B cell (primary cell): ENCODE data around the gene RGS14. TPM values are rescaled to one million over a fixed set of nuclear protein-coding genes. Genes with fewer than 3 reads are reported as not detected.

Experiments
- ATAC-seq: fragments of 200-7000 bp; cut with Tn5 transposase; one replicate; pipeline ENCODE4 v1.10.0; 2021; ENCODE audit warnings: low read depth, mild to moderate bottlenecking, moderate number of reproducible peaks, moderate library complexity
- CTCF ChIA-PET: fragments of 350-600 bp; sonication (Branson Sonifier 250); formaldehyde crosslinking; loops from one replicate; lab custom pipeline; 2021; ENCODE audit warnings: antibody characterized with exemption, inconsistent platforms; lab: Charles Lee
- POLR2A ChIA-PET: fragments of 350-600 bp; sonication (Branson Sonifier 250); formaldehyde crosslinking; loops from one replicate; lab custom pipeline; 2021; ENCODE audit warnings: antibody characterized with exemption; lab: Charles Lee
- DNase-seq: peaks from one replicate; pipeline ENCODE4 v3.0.0; 2013
- H2AFZ ChIP-seq: 2 replicates; pipeline ENCODE4 v1.6.1; 2012; ENCODE audit warnings: mild to moderate bottlenecking, low read depth, low read length; ENCODE audit not compliant: insufficient read depth, poor library complexity, severe bottlenecking
- H3K27ac ChIP-seq, 2 donors: 1 replicate in 1 of 2; 2 replicates in 1 of 2; pipeline ENCODE4 v1.5.1; 2012 to 2013; ENCODE audit warnings: low read length in 2 of 2, mild to moderate bottlenecking in 2 of 2, moderate library complexity in 1 of 2
- H3K27me3 ChIP-seq, 4 experiments: fragments of 200-600 bp in 1 of 4; sonication (generic) in 1 of 4; replicated peaks in 1 of 4; 1 replicate in 2 of 4; 2 replicates in 2 of 4; pipeline versions ENCODE4 v1.6.1 to v1.7.0; 2013 to 2016; ENCODE audit warnings: low read length in 3 of 4, mild to moderate bottlenecking in 2 of 4, mixed read lengths in 1 of 4, moderate library complexity in 1 of 4; ENCODE audit not compliant: insufficient read depth in 4 of 4, control insufficient read depth in 3 of 4; ENCODE audit errors: control extremely low read depth in 1 of 4
- H3K36me3 ChIP-seq, 2 experiments: replicated peaks in 1 of 2; 1 replicate in 1 of 2; 2 replicates in 1 of 2; pipeline versions ENCODE4 v1.6.1 to v1.7.1; 2013; ENCODE audit warnings: low read length in 1 of 2; ENCODE audit not compliant: insufficient read depth in 2 of 2, control insufficient read depth in 1 of 2; ENCODE audit errors: control extremely low read depth in 1 of 2, extremely low read depth in 1 of 2
- H3K4me1 ChIP-seq, 2 donors: fragments of 200-600 bp in 1 of 2; sonication (generic) in 1 of 2; 1 replicate in 1 of 2; 2 replicates in 1 of 2; pipeline versions ENCODE4 v1.5.1 to v1.6.1; 2013 to 2017; ENCODE audit warnings: low read length in 2 of 2; ENCODE audit not compliant: control insufficient read depth in 2 of 2, insufficient read depth in 2 of 2
- H3K4me2 ChIP-seq: replicated peaks from 2 replicates; pipeline ENCODE3; 2012; ENCODE audit warnings: mild to moderate bottlenecking, low read depth, low read length; ENCODE audit not compliant: poor library complexity, severe bottlenecking
- H3K4me3 ChIP-seq, 5 experiments: fragments of 200-600 bp in 1 of 5; sonication (generic) in 1 of 5; 1 replicate in 3 of 5; 2 replicates in 2 of 5; pipeline versions ENCODE4 v1.5.1 to v1.7.0; 2011 to 2016; ENCODE audit warnings: low read length in 4 of 5, mild to moderate bottlenecking in 4 of 5, low read depth in 2 of 5, control low read depth in 1 of 5, moderate library complexity in 1 of 5; ENCODE audit not compliant: insufficient read depth in 1 of 5; ENCODE audit errors: control extremely low read depth in 1 of 5, extremely low read depth in 1 of 5
- H3K79me2 ChIP-seq: fragments of 200-600 bp; sonication (generic); one replicate; pipeline ENCODE4 v1.6.0; 2016; ENCODE audit warnings: low read length; ENCODE audit not compliant: control insufficient read depth, insufficient read depth
- H3K9ac ChIP-seq: fragments of 200-600 bp; sonication (generic); 2 replicates; pipeline ENCODE4 v1.6.1; 2017; ENCODE audit warnings: mild to moderate bottlenecking, low read length, moderate library complexity
- H3K9me3 ChIP-seq, 3 donors: one replicate each; pipeline versions ENCODE4 v1.6.1 to v1.7.1; 2013; ENCODE audit warnings: low read length in 2 of 3; ENCODE audit not compliant: control insufficient read depth in 2 of 3, insufficient read depth in 1 of 3; ENCODE audit errors: control extremely low read depth in 1 of 3
- H4K20me1 ChIP-seq: 2 replicates; pipeline ENCODE4 v1.6.0; 2012; ENCODE audit warnings: mild to moderate bottlenecking, low read length; ENCODE audit not compliant: insufficient read depth, control insufficient read depth, poor library complexity, severe bottlenecking
- H3K27ac Mint-ChIP-seq: one replicate; pipeline ENCODE4 v1.8.0; 2021; ENCODE audit warnings: mixed read lengths
- H3K27me3 Mint-ChIP-seq: one replicate; pipeline ENCODE4 v1.8.0; 2021; ENCODE audit warnings: mixed read lengths
- H3K4me1 Mint-ChIP-seq: one replicate; pipeline ENCODE4 v1.8.0; 2021; ENCODE audit warnings: mixed read lengths
- H3K4me3 Mint-ChIP-seq: one replicate; pipeline ENCODE4 v1.8.0; 2021; ENCODE audit warnings: mixed read lengths
- H3K9me3 Mint-ChIP-seq: one replicate; pipeline ENCODE4 v1.8.0; 2022; ENCODE audit warnings: mixed read lengths; ENCODE audit not compliant: insufficient read depth
- CTCF ChIP-seq: fragments of 200-600 bp; IDR thresholded peaks from one replicate; pipeline ENCODE4 v1.8.0; 2022; ENCODE audit warnings: antibody characterized with exemption, mild to moderate bottlenecking
- EZH2 ChIP-seq: IDR thresholded peaks from 2 replicates; pipeline ENCODE4 v1.6.1; 2012; ENCODE audit warnings: borderline replicate concordance, low read depth, mild to moderate bottlenecking, moderate library complexity, low read length; ENCODE audit not compliant: insufficient read depth, poor library complexity, severe bottlenecking
- WGBS: methylation state at CpG from one replicate; pipeline ENCODE4 v1.1.5; 2013; ENCODE audit warnings: missing lambda C conversion rate; ENCODE audit not compliant: insufficient coverage; 5-methylcytosine and 5-hydroxymethylcytosine counted together
- intact Hi-C: fragments of 100-400 bp; cut with micrococcal nuclease; formaldehyde crosslinking; loops from one replicate; pipeline ENCODE4 v1.10.0; 2022
- polyA plus RNA-seq: library from polyadenylated mRNA; depleted of rRNA; stranded (reverse); fragments of >200 nt; gene quantifications from 2 replicates; pipeline ENCODE4 v1.2.3, GENCODE V29; 2012
- total RNA-seq, 2 donors: library from RNA; stranded (reverse); fragments of 120-200 nt in 1 of 2; gene quantifications; 1 replicate in 1 of 2; 2 replicates in 1 of 2; pipeline versions ENCODE4 v1.2.3 to v1.2.4, GENCODE V29; 2013 to 2022

The RGS14 gene
- total and polyA plus RNA-seq, 2 donors (not counting 1 experiment from before 2014, with no cell fraction given): 85.8 to 184 TPM

GRCh38 chr5:177338251-177339106, 19.2 kb upstream of the RGS14 start:
- no peaks in the 10 kb centered on the region for H3K9me3 Mint-ChIP-seq
- ATAC-seq: no peak
- WGBS: 94% methylated on average over 21 of the region's 22 CpGs
- Histone ChIP-seq H4K20me1 (peaks cover 61% of the 10 kb centered on the region), H3K79me2 (peaks cover 62% of the 10 kb centered on the region), H3K4me3 (no peak overlapping the region), H2AFZ (no peak overlapping the region), H3K4me2 (no peak overlapping the region), H3K27ac (no peak overlapping the region), H3K9me3 (no peaks in the 10 kb centered on the region), H3K27me3 (no peaks in the 10 kb centered on the region), H3K9ac (no peak overlapping the region), H3K36me3 (peaks cover 0 to 79% of the 10 kb centered on the region in 2 experiments), H3K4me1 (peaks cover 0 to 5% of the 10 kb centered on the region in 2 donors)
- ChIA-PET CTCF (interaction anchor here (0.7 kb wide), 1 partner anchor 28 kb away, joined by 4 read pairs; no protein-coding TSS in a partner anchor), POLR2A (no interaction called here)
- peaks cover 7% of the 10 kb centered on the region for H3K4me1 Mint-ChIP-seq
- H3K27ac Mint-ChIP-seq: no peak overlapping the region
- TF ChIP-seq EZH2 (no peak), CTCF (no peak)
- no peak for DNase-seq
- intact Hi-C loops: no loop called here
- no peak overlapping the region for H3K4me3 Mint-ChIP-seq
- H3K27me3 Mint-ChIP-seq: no peaks in the 10 kb centered on the region

- H3K36me3 ChIP-seq: peaks cover 0 to 73% of the 10 kb centered on the region in 2 experiments
- H3K27ac ChIP-seq: no peak overlapping the region
- no peak for TF ChIP-seq CTCF
- TF ChIP-seq EZH2: no peak
- Mint-ChIP-seq H3K4me3 (no peak overlapping the region), H3K9me3 (no peaks in the 10 kb centered on the region), H3K27ac (no peak overlapping the region), H3K4me1 (peaks cover 4% of the 10 kb centered on the region), H3K27me3 (no peaks in the 10 kb centered on the region)
- H3K4me1 ChIP-seq: no peaks in the 10 kb centered on the region
- ChIA-PET CTCF (no interaction called here), POLR2A (no interaction called here)
- WGBS: 90% methylated on average over 10 of the region's 11 CpGs
- H3K9me3 ChIP-seq: no peaks in the 10 kb centered on the region
- H4K20me1 ChIP-seq: peaks cover 66% of the 10 kb centered on the region
- DNase-seq (no peak), ATAC-seq (no peak)
- no peaks in the 10 kb centered on the region for H3K27me3 ChIP-seq
- no peak overlapping the region for H3K9ac ChIP-seq
- no peak overlapping the region for H3K4me3 ChIP-seq
- no peak overlapping the region for H2AFZ ChIP-seq
- H3K79me2 ChIP-seq: peaks cover 69% of the 10 kb centered on the region
- intact Hi-C loops: no loop called here
- H3K4me2 ChIP-seq: no peak overlapping the region
These were observed 18.6 kb upstream of the RGS14 start for GRCh38 chr5:177339107-177339638.
